D721Med (cell line): ENCODE data around the gene CACNB2.

Experiments used
- DNase-seq: peaks from one replicate; pipeline ENCODE4 v3.0.0; 2011; ENCODE audit warnings: low spot score; ENCODE audit not compliant: insufficient read length
- FAIRE-seq: peaks from 2 replicates; lab custom pipeline; 2011; peaks lifted over from hg19 to GRCh38; lab: Jason Lieb, UNC
- CTCF ChIP-seq: IDR thresholded peaks from 2 replicates; pipeline ENCODE4 v1.5.1; 2012; ENCODE audit warnings: mild to moderate bottlenecking, control low read depth; ENCODE audit not compliant: insufficient read depth; ENCODE audit errors: missing control alignments

Gene CACNB2

GRCh38 chr10:18100669-18101068 lies 39.6 kb upstream of the CACNB2 start:
- TF ChIP-seq CTCF, result no peak
- DNase-seq (no peak), FAIRE-seq (no peak)

GRCh38 chr10:18102404-18102803 lies 37.8 kb upstream of the CACNB2 start:
- TF ChIP-seq CTCF, result no peak
- DNase-seq, result no peak
- no peak for FAIRE-seq

- peak; percentile 76 for FAIRE-seq
- no peak for DNase-seq
- TF ChIP-seq CTCF, result peak; percentile 79
These were observed 35.9 kb upstream of the CACNB2 start for GRCh38 chr10:18104223-18104872.

- FAIRE-seq, result no peak
- DNase-seq, result no peak
- no peak for TF ChIP-seq CTCF
These were observed 30.8 kb upstream of the CACNB2 start for GRCh38 chr10:18109341-18109870.

- DNase-seq (no peak), FAIRE-seq (no peak)
- no peak for TF ChIP-seq CTCF
These were observed 26.3 kb upstream of the CACNB2 start for GRCh38 chr10:18113881-18114280.

GRCh38 chr10:18117276-18117675 lies 22.9 kb upstream of the CACNB2 start:
- no peak for DNase-seq

More at GRCh38 chr10:18117276-18117675, 22.9 kb upstream of the CACNB2 start:
- no peak for TF ChIP-seq CTCF
- no peak for FAIRE-seq
